ENCODE data around the gene DNAJC25.
"Not testable (repeated sequence)": the region's sequence is repeated elsewhere in the genome, so short reads cannot be mapped to it uniquely, and the experiment has no call there.

Gene DNAJC25

DNA sequence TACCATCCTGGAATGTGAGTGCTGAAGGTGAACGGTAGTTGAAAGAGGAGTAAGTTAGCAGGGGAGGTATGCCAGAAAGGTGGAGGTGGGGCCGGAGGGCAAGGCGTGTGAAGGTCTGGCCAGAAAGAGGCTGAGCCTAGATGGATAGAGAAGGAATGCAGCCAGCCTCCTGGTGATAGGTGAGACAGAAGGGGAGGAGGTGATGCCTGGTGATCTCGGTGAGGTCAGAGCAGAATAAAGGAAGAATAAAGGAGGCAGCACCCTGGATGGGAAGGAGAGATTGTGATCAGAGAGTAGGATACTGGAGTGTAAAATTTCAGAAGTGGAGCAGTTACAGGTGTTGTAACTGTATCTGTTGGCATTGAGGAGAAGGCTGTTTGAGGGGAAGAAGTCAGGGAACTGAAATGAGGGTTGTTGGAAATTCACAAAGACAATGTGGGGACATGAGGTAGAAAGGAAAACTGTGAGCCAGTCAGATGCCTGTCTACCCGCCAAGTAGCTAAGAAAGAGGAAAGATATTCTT is 32.2 kb downstream of the DNAJC25 start:
- H3K9me3 Mint-ChIP-seq: no peaks in the 10 kb centered on the region
- ATAC-seq (replicated peaks): no peak
- peak overlapping the region; percentile 10 for H3K27ac Mint-ChIP-seq
- peaks cover 13 to 19% of the 10 kb centered on the region in 2 donors for H3K36me3 Mint-ChIP-seq
- H3K27me3 Mint-ChIP-seq: no peaks in the 10 kb centered on the region
- H3K4me1 Mint-ChIP-seq: peaks cover 25 to 33% of the 10 kb centered on the region in 2 donors
- no peak for DNase-seq
- peak overlapping the region; percentile 94 to 97 for H3K4me3 Mint-ChIP-seq

DNA sequence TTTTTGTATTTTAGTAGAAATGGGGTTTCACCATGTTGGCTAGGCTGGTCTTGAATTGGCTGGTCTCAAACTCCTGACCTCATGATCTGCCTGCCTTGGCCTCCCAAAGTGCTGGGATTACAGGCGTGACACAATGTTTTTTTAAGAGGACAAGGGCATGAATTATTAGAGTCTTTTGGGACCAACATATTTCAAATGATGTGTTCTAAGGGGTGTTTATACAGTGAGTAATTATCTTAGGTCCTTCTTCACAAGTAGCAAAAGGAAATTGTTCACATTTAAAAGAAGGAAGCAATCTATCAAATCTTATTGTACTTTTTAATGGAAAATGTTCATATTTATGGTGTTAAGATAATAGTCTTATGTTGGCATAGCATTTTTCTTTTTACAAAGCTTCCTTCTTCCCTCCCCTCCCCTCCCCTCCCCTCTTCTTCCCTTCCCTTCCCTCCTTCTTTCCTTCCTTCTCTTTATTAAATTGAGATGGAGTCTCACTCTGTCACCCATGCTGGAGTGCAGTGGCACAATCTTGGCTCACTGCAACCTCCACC is 37.0 kb downstream of the DNAJC25 start:
- Mint-ChIP-seq H3K4me3 (no peak overlapping the region), H3K27ac (no peak overlapping the region), H3K9me3 (no peaks in the 10 kb centered on the region), H3K4me1 (peaks cover 7 to 11% of the 10 kb centered on the region in 2 donors), H3K27me3 (no peaks in the 10 kb centered on the region), H3K36me3 (peaks cover 17 to 38% of the 10 kb centered on the region in 2 donors)
- no peak for DNase-seq
- ATAC-seq (replicated peaks): no peak

DNA sequence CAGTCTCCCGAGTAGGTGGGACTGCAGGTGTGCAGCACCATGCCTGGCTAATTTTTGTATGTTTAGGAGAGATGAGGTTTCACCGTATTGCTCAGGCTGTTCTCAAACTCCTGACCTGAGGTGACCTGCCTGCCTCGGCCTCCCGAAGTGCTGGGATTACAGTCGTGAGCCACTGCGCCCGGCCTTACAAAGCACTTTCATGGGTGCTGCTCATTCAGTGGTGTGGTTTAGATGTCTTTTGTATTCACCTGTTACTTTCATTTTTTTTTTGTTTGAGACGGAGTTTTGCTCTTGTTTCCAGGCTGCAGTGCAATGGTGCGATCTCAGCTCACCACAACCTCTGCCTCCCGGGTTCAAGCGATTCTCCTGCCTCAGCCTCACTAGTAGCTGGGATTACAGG is 37.5 kb downstream of the DNAJC25 start:
- H3K36me3 Mint-ChIP-seq: peaks cover 16 to 33% of the 10 kb centered on the region in 2 donors
- ATAC-seq (replicated peaks); H3K4me1 Mint-ChIP-seq; DNase-seq; H3K27ac Mint-ChIP-seq; H3K9me3 Mint-ChIP-seq; H3K4me3 Mint-ChIP-seq; H3K27me3 Mint-ChIP-seq: not testable (repeated sequence)

DNA sequence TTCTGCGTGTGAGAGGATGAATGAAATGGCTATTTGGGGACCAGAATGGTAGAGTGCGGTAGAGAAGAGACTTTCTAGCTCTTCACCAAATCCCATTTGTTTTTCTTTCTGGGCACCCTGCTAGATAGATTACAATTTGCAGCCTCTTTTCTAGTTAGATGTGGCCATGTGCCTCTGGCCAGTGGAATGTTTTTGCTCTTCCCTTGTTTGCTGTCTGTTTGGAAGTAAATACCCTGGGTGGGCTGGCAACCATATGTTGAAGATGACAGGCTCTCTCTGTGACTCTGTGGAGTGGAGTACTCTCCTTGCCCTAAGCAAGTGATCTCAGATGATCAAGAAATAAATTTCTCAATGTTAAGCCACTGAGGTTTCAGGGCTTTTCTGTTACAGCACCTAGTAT is 43.2 kb downstream of the DNAJC25 start:
- no peaks in the 10 kb centered on the region for H3K27me3 Mint-ChIP-seq
- no peaks in the 10 kb centered on the region for H3K4me1 Mint-ChIP-seq
- ATAC-seq (replicated peaks) (no peak), DNase-seq (no peak)
- no peaks in the 10 kb centered on the region for H3K9me3 Mint-ChIP-seq
- H3K36me3 Mint-ChIP-seq: peaks cover 20 to 52% of the 10 kb centered on the region in 2 donors
- H3K4me3 Mint-ChIP-seq: no peak overlapping the region
- no peak overlapping the region for H3K27ac Mint-ChIP-seq

DNA sequence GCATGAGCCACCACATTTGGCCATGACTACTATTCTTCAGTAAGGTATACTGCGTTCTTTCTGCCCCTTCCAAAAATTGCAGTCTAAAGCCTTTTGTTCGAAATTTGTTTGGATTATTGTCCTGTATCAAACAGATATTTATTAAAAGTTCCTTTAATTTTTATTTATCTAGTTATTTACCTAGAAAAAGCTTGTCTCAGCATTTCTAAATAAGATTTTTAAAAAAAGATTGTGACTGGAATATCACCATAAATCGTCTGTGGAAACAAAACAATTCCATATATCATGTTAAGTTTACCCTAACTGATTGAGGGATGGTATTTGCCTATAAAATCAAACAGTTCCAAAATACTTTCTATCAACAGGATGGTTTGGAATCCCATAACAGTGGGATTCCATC is 45.0 kb downstream of the DNAJC25 start:
- Mint-ChIP-seq H3K4me1 (no peaks in the 10 kb centered on the region), H3K9me3 (no peaks in the 10 kb centered on the region), H3K4me3 (no peak overlapping the region), H3K27ac (no peak overlapping the region), H3K36me3 (peaks cover 18 to 42% of the 10 kb centered on the region in 2 donors), H3K27me3 (no peaks in the 10 kb centered on the region)
- DNase-seq: no peak
- ATAC-seq (replicated peaks): no peak

GRCh38 chr9:111678293-111678692 is 47.2 kb downstream of the DNAJC25 start:
- Mint-ChIP-seq H3K4me1 (no peaks in the 10 kb centered on the region), H3K27me3 (no peaks in the 10 kb centered on the region), H3K4me3 (no peak overlapping the region), H3K9me3 (no peaks in the 10 kb centered on the region), H3K36me3 (peaks cover 18 to 35% of the 10 kb centered on the region in 2 donors), H3K27ac (no peak overlapping the region)
- ATAC-seq (replicated peaks): no peak
- no peak for DNase-seq

DNA sequence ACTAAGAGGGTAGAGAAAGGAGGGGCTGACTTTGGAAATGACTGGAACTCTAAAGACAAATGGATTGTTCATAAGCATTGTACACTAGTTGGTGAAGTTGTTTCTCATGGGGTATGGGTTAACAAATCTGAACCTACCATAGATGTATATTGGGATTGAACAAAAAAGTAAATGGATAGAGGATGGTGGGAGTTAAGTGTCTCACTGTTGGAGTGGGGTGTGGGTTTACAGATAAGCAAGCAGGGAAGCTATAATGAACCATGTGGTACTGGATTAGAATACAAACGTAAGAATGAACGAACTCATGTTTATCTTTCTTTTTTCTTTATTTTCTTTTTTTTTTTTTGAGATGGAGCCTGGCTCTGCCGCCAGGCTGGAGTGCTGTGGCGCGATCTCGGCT is 48.1 kb downstream of the DNAJC25 start:
- H3K27ac Mint-ChIP-seq: no peak overlapping the region
- ATAC-seq (replicated peaks): no peak

GRCh38 chr9:111683392-111683791 is 52.3 kb downstream of the DNAJC25 start:
- no peaks in the 10 kb centered on the region for H3K4me1 Mint-ChIP-seq
- peaks cover 8 to 13% of the 10 kb centered on the region in 2 donors for H3K36me3 Mint-ChIP-seq

More for the DNA sequence above, 48.1 kb downstream of the DNAJC25 start:
- no peaks in the 10 kb centered on the region for H3K4me1 Mint-ChIP-seq
- H3K9me3 Mint-ChIP-seq: no peaks in the 10 kb centered on the region
- peaks cover 15 to 35% of the 10 kb centered on the region in 2 donors for H3K36me3 Mint-ChIP-seq
- DNase-seq: no peak
- H3K27me3 Mint-ChIP-seq: no peaks in the 10 kb centered on the region
- H3K4me3 Mint-ChIP-seq: no peak overlapping the region

DNA sequence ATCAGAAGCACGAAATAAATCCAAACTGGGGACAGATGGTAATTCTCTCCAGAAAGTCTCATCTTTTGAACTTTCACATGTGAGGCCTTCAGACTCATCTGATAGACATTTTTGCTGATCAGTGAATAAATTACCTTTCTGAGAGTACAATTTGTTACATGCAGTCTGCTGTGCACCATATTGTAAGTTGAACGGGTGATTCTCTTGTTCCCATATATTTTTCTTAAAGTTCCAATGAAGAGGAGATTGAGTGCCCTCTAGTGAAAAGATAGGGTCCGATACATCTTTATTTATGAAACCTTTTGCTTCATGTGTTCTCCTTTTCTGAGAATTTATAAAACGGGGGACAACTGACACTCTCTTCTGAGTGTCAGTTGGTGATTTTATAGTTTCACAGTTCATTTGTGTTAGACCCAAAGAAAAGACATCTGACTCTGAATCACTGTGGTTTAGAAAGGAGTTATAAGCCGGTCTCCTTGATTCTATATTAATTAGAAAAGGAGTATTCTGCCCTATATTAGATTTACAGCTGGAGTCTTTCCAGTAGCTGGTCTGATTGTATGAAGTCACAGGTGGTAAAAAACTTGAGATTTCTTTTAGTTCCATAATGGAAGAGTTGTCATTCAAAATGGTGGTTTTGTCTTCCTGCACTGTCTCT is 60.7 kb downstream of the DNAJC25 start:
- Mint-ChIP-seq H3K27ac (no peak overlapping the region), H3K4me1 (peaks cover 0 to 5% of the 10 kb centered on the region in 2 donors), H3K4me3 (no peak overlapping the region), H3K27me3 (no peaks in the 10 kb centered on the region), H3K9me3 (no peaks in the 10 kb centered on the region), H3K36me3 (peaks cover under 1 to 2% of the 10 kb centered on the region in 2 donors)
- DNase-seq (no peak), ATAC-seq (replicated peaks) (no peak)

More at GRCh38 chr9:111683392-111683791, 52.3 kb downstream of the DNAJC25 start:
- Mint-ChIP-seq H3K27ac (no peak overlapping the region), H3K27me3 (no peaks in the 10 kb centered on the region), H3K4me3 (no peak overlapping the region), H3K9me3 (no peaks in the 10 kb centered on the region)
- no peak for DNase-seq
- ATAC-seq (replicated peaks): no peak

DNA sequence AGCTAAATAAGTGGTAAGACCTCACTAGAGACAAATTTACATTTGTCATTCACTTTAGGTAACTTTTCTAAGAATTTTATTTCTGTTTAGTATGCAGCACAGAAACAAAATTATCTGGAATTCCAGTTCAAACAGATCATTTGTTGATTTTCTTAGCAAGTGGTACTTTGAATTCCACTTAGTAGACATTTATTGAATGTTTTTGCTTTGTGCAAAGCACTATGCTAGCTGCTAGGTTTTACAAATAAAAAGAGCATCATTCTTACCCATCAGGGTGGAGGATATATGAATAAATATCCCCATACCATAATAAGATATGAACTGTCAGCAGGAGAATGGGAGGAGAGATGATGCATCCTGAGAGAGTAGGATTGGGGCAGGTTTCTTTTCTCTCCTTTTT is 65.7 kb downstream of the DNAJC25 start:
- H3K4me3 Mint-ChIP-seq: no peak overlapping the region

DNA sequence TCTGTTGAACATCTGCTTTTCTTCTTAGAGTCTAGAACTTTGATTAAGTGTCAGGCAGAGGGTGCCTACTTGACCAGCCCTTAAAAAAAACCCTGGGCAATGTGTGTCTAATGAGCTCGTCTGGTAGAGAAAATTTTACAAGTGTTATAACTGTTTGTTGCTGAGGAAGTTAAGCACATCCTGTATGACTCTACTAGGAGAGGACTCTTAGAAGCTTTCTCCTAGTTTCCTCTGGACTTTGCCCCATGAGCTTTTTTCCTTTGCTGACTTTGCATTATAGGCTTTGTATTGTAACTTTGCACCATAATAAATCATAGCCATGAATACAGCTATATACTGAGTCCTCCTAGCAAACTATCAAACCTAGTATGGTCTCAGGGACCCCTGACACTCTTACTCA is 69.6 kb downstream of the DNAJC25 start:
- H3K27me3 Mint-ChIP-seq: no peaks in the 10 kb centered on the region
- H3K9me3 Mint-ChIP-seq: peaks cover 0 to 2% of the 10 kb centered on the region in 2 donors
- ATAC-seq (replicated peaks) (no peak), DNase-seq (no peak)
- H3K27ac Mint-ChIP-seq: no peak overlapping the region
- peaks cover 12 to 21% of the 10 kb centered on the region in 2 donors for H3K36me3 Mint-ChIP-seq
- H3K4me3 Mint-ChIP-seq: no peak overlapping the region
- no peaks in the 10 kb centered on the region for H3K4me1 Mint-ChIP-seq

More for the DNA sequence above, 65.7 kb downstream of the DNAJC25 start:
- no peak overlapping the region for H3K27ac Mint-ChIP-seq
- ATAC-seq (replicated peaks): no peak
- peaks cover 12 to 21% of the 10 kb centered on the region in 2 donors for H3K36me3 Mint-ChIP-seq
- peaks cover 0 to 2% of the 10 kb centered on the region in 2 donors for H3K4me1 Mint-ChIP-seq
- H3K27me3 Mint-ChIP-seq: no peaks in the 10 kb centered on the region
- DNase-seq: no peak
- peaks cover 0 to 2% of the 10 kb centered on the region in 2 donors for H3K9me3 Mint-ChIP-seq
